NCI-H748 treated with DMSO at 0.1 percent for 48 hours (cell line): Measurements from ENCODE around the gene SCIMP.
"Not testable (repeated sequence)": the region's sequence is repeated elsewhere in the genome, so short reads cannot be mapped to it uniquely, and the experiment has no call there.

Experiments
- DNase-seq: peaks from one replicate; lab custom pipeline; 2025; lab: John Stamatoyannopoulos, UW

SCIMP gene

GRCh38 chr17:5184288-5184687 lies 50.4 kb downstream of the SCIMP start:
- no peak for DNase-seq

GRCh38 chr17:5183410-5183793 lies 51.3 kb downstream of the SCIMP start:
- DNase-seq = no peak

- no peak for DNase-seq
Measured at GRCh38 chr17:5182597-5183409, 51.9 kb downstream of the SCIMP start.

GRCh38 chr17:5181509-5182305 lies 53.0 kb downstream of the SCIMP start:
- DNase-seq = no peak

GRCh38 chr17:5179003-5179402 lies 55.7 kb downstream of the SCIMP start:
- no peak for DNase-seq

- DNase-seq = not testable (repeated sequence)
Measured at GRCh38 chr17:5175027-5175426, 59.6 kb downstream of the SCIMP start.

GRCh38 chr17:5165791-5166564 lies 68.7 kb downstream of the SCIMP start:
- DNase-seq = not testable (repeated sequence)

GRCh38 chr17:5164436-5164835 lies 70.2 kb downstream of the SCIMP start:
- no peak for DNase-seq

GRCh38 chr17:5161793-5162192 lies 72.9 kb downstream of the SCIMP start:
- not testable (repeated sequence) for DNase-seq

- not testable (repeated sequence) for DNase-seq
Measured at GRCh38 chr17:5160702-5161101, 74.0 kb downstream of the SCIMP start.
